H9 (cell line): Measurements from ENCODE around the gene HLA-DOA. TPM values are rescaled to one million over a fixed set of nuclear protein-coding genes. Genes with fewer than 3 reads are reported as not detected.

ENCODE experiments used
- DNase-seq: peaks from one replicate; pipeline ENCODE4 v3.0.0-alpha.2; 2017
- H2AFZ ChIP-seq: one replicate; pipeline ENCODE4 v1.6.1; 2013; ENCODE audit warnings: mild to moderate bottlenecking, low read length, control low read depth, moderate library complexity
- H2AK5ac ChIP-seq: 2 replicates; pipeline ENCODE4 v1.6.1; 2013; ENCODE audit warnings: low read length, control low read depth, mixed read lengths; ENCODE audit not compliant: insufficient read length
- H2BK120ac ChIP-seq: one replicate; pipeline ENCODE4 v1.6.1; 2013; ENCODE audit warnings: low read depth, mild to moderate bottlenecking, low read length, control low read depth, inconsistent platforms; ENCODE audit not compliant: poor library complexity, severe bottlenecking
- H2BK12ac ChIP-seq: 2 replicates; pipeline ENCODE4 v1.6.1; 2013; ENCODE audit warnings: low read length, control low read depth, mixed read lengths, low read depth; ENCODE audit not compliant: insufficient read length
- H2BK15ac ChIP-seq: 2 replicates; pipeline ENCODE4 v1.6.1; 2013; ENCODE audit warnings: low read depth, low read length, control low read depth
- H2BK20ac ChIP-seq: one replicate; pipeline ENCODE4 v1.6.1; 2013; ENCODE audit warnings: low read depth, mild to moderate bottlenecking, low read length, control low read depth, inconsistent platforms; ENCODE audit not compliant: poor library complexity, severe bottlenecking
- H2BK5ac ChIP-seq: 2 replicates; pipeline ENCODE4 v1.6.1; 2013; ENCODE audit warnings: low read length, control low read depth, mixed read lengths; ENCODE audit not compliant: insufficient read length
- H3K14ac ChIP-seq: 2 replicates; pipeline ENCODE4 v1.6.1; 2013; ENCODE audit warnings: low read length, control low read depth; ENCODE audit not compliant: insufficient read depth
- H3K18ac ChIP-seq: 2 replicates; pipeline ENCODE4 v1.6.1; 2013; ENCODE audit warnings: low read depth, mild to moderate bottlenecking, mixed read lengths, low read length, control low read depth; ENCODE audit not compliant: insufficient read length
- H3K23ac ChIP-seq: 2 replicates; pipeline ENCODE4 v1.6.1; 2013; ENCODE audit warnings: low read length, control low read depth, mixed read lengths, low read depth; ENCODE audit not compliant: insufficient read length
- H3K23me2 ChIP-seq: 2 replicates; pipeline ENCODE4 v1.6.1; 2013; ENCODE audit warnings: low read depth, mild to moderate bottlenecking, mixed read lengths, low read length, control low read depth; ENCODE audit not compliant: insufficient read length, poor library complexity, severe bottlenecking
- H3K27ac ChIP-seq: 2 replicates; pipeline ENCODE4 v1.5.1; 2013; ENCODE audit warnings: low read length, control low read depth, mixed read lengths, low read depth; ENCODE audit not compliant: insufficient read length
- H3K27me3 ChIP-seq: 2 replicates; pipeline ENCODE4 v1.6.1; 2013; ENCODE audit warnings: low read length, control low read depth, inconsistent platforms; ENCODE audit not compliant: insufficient read depth
- H3K4ac ChIP-seq: 2 replicates; pipeline ENCODE4 v1.6.1; 2013; ENCODE audit warnings: low read depth, mild to moderate bottlenecking, control low read depth, inconsistent platforms, low read length, moderate library complexity
- H3K4me1 ChIP-seq: 2 replicates; pipeline ENCODE4 v1.6.1; 2013; ENCODE audit warnings: low read length, control low read depth, inconsistent platforms; ENCODE audit not compliant: insufficient read depth
- H3K4me2 ChIP-seq: 2 replicates; pipeline ENCODE4 v1.6.1; 2013; ENCODE audit warnings: low read length, control low read depth, mixed read lengths; ENCODE audit not compliant: insufficient read length, insufficient read depth
- H3K56ac ChIP-seq: 2 replicates; pipeline ENCODE4 v1.6.1; 2013; ENCODE audit warnings: low read depth, mild to moderate bottlenecking, mixed read lengths, low read length, control low read depth; ENCODE audit not compliant: insufficient read length
- H3K79me1 ChIP-seq: 2 replicates; pipeline ENCODE4 v1.6.1; 2013; ENCODE audit warnings: low read depth, mild to moderate bottlenecking, moderate library complexity, low read length, control low read depth, inconsistent platforms; ENCODE audit not compliant: insufficient read depth, poor library complexity, severe bottlenecking
- H3K79me2 ChIP-seq: 2 replicates; pipeline ENCODE4 v1.6.1; 2013; ENCODE audit warnings: low read length, control low read depth, inconsistent platforms; ENCODE audit not compliant: insufficient read depth
- H3K9ac ChIP-seq: 2 replicates; pipeline ENCODE4 v1.6.1; 2013; ENCODE audit warnings: low read length, control low read depth, mixed read lengths; ENCODE audit not compliant: insufficient read length; ENCODE audit errors: extremely low read depth
- H3K9me3 ChIP-seq: one replicate; pipeline ENCODE4 v1.6.1; 2013; ENCODE audit warnings: low read depth, low read length, inconsistent platforms; ENCODE audit not compliant: control insufficient read depth
- H3T11ph ChIP-seq: one replicate; pipeline ENCODE4 v1.6.1; 2013; ENCODE audit warnings: mild to moderate bottlenecking, low read length, control low read depth, inconsistent platforms
- H4K20me1 ChIP-seq: one replicate; pipeline ENCODE4 v1.6.1; 2013; ENCODE audit not compliant: control insufficient read depth, insufficient read length, insufficient read depth
- H4K5ac ChIP-seq: 2 replicates; pipeline ENCODE4 v1.6.1; 2013; ENCODE audit warnings: low read depth, mild to moderate bottlenecking, mixed read lengths, low read length, control low read depth; ENCODE audit not compliant: insufficient read length
- H4K8ac ChIP-seq: replicated peaks from 2 replicates; pipeline ENCODE4 v1.6.1; 2013; ENCODE audit warnings: low read length, control low read depth, mixed read lengths, low read depth; ENCODE audit not compliant: insufficient read length
- H4K91ac ChIP-seq: 2 replicates; pipeline ENCODE4 v1.6.1; 2013; ENCODE audit warnings: low read depth, mild to moderate bottlenecking, moderate library complexity, mixed read lengths, low read length, control low read depth; ENCODE audit not compliant: insufficient read length
- H3K27ac Mint-ChIP-seq, 3 experiments: 2 replicates in 2 of 3; 3 replicates in 1 of 3; pipeline ENCODE4 v1.8.0; 2020 to 2021; ENCODE audit warnings: mixed read lengths in 3 of 3, mild to moderate bottlenecking in 1 of 3, moderate library complexity in 1 of 3
- H3K27me3 Mint-ChIP-seq: 2 replicates; pipeline ENCODE4 v1.8.0; 2021; ENCODE audit warnings: low read depth, mild to moderate bottlenecking, moderate library complexity, mixed read lengths
- H3K36me3 Mint-ChIP-seq, 3 experiments: 2 replicates in 2 of 3; 3 replicates in 1 of 3; pipeline ENCODE4 v1.8.0; 2020 to 2021; ENCODE audit warnings: low read depth in 3 of 3, mixed read lengths in 3 of 3; ENCODE audit not compliant: insufficient read depth in 1 of 3
- H3K4me1 Mint-ChIP-seq, 2 experiments: 2 replicates each; pipeline ENCODE4 v1.8.0; 2020; ENCODE audit warnings: mixed read lengths in 2 of 2
- H3K4me3 Mint-ChIP-seq, 2 experiments: 2 replicates in 1 of 2; 3 replicates in 1 of 2; pipeline ENCODE4 v1.8.0; 2020 to 2021; ENCODE audit warnings: mild to moderate bottlenecking in 2 of 2, mixed read lengths in 2 of 2, moderate library complexity in 1 of 2
- H3K9me3 Mint-ChIP-seq, 2 experiments: 2 replicates in 1 of 2; 3 replicates in 1 of 2; pipeline ENCODE4 v1.8.0; 2020; ENCODE audit warnings: mild to moderate bottlenecking in 2 of 2, mixed read lengths in 2 of 2, moderate library complexity in 1 of 2
- WGBS: extraction: QIAGEN DNeasy Blood & Tissue Kit; methylation state at CpG from one replicate; pipeline ENCODE4 v1.1.7; 2013; ENCODE audit warnings: missing lambda C conversion rate, low lambda C conversion rate, mixed read lengths; ENCODE audit not compliant: insufficient read length; ENCODE audit errors: extremely low coverage; 5-methylcytosine and 5-hydroxymethylcytosine counted together
- total RNA-seq: library from RNA; stranded (reverse); gene quantifications from 2 replicates; pipeline ENCODE4 v1.2.1, GENCODE V29; 2021
- TF ChIP-seq, protein P1 (sequence below): fragments of 200-600 bp; sonication (generic); conservative IDR thresholded peaks from 3 replicates; pipeline ENCODE4 v1.8.0; 2021; ENCODE audit warnings: antibody characterized with exemption, mild to moderate bottlenecking

The HLA-DOA gene
- total RNA-seq, 1 experiment from 2014 or later: 15.6 TPM

DNA sequence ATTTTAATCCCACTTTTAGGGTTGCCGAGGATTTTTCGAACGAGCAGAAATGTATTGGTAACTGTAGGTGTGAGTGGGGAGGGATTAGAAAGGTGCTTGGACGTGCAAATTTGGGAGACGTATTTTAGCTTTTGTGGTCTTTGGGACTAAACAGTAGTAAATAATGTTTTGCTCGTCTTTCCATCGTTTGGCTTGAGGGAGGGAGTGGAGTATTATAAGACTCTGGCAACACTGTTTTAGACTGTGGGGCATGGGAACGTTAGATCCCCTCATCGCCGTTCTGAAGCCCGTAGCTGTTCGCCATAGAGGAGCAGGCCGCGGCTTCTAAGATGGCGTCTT lies 38.2 kb downstream of the HLA-DOA start:
- DNase-seq: no peak
- H2BK120ac ChIP-seq: peak overlapping the region; percentile 78
- peak overlapping the region; percentile 64 for H3K23ac ChIP-seq
- peak overlapping the region; percentile 99 for H4K5ac ChIP-seq
- no peaks in the 10 kb centered on the region for H3K27me3 ChIP-seq
- Mint-ChIP-seq H3K4me3 (peak overlapping the region; percentile 96), H3K9me3 (peaks cover 7 to 11% of the 10 kb centered on the region in 2 experiments), H3K27ac (peak overlapping the region; percentile 100), H3K36me3 (peaks cover 57 to 63% (median 58%) of the 10 kb centered on the region in 3 experiments), H3K27me3 (peaks cover 4% of the 10 kb centered on the region; the same call in 1 of the 2 replicates), H3K4me1 (peaks cover 29 to 33% of the 10 kb centered on the region in 2 experiments)
- TF ChIP-seq, protein P1, sequence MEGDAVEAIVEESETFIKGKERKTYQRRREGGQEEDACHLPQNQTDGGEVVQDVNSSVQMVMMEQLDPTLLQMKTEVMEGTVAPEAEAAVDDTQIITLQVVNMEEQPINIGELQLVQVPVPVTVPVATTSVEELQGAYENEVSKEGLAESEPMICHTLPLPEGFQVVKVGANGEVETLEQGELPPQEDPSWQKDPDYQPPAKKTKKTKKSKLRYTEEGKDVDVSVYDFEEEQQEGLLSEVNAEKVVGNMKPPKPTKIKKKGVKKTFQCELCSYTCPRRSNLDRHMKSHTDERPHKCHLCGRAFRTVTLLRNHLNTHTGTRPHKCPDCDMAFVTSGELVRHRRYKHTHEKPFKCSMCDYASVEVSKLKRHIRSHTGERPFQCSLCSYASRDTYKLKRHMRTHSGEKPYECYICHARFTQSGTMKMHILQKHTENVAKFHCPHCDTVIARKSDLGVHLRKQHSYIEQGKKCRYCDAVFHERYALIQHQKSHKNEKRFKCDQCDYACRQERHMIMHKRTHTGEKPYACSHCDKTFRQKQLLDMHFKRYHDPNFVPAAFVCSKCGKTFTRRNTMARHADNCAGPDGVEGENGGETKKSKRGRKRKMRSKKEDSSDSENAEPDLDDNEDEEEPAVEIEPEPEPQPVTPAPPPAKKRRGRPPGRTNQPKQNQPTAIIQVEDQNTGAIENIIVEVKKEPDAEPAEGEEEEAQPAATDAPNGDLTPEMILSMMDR: no peak
- peak overlapping the region; percentile 98 for H3K56ac ChIP-seq
- H2AFZ ChIP-seq: no peak overlapping the region
- no peaks in the 10 kb centered on the region for H3K9me3 ChIP-seq
- H3K14ac ChIP-seq: peak overlapping the region; percentile 91; the same call in 1 of the 2 replicates
- peak overlapping the region; percentile 86 for H3T11ph ChIP-seq
- H4K8ac ChIP-seq: peak overlapping the region; percentile 79
- no peak overlapping the region for H2BK20ac ChIP-seq
- H3K79me2 ChIP-seq: peaks cover 36% of the 10 kb centered on the region
- H3K9ac ChIP-seq: peak overlapping the region; percentile 100
- H2BK5ac ChIP-seq: peak overlapping the region; percentile 85
- peak overlapping the region; percentile 83 for H3K18ac ChIP-seq
- H2BK15ac ChIP-seq: no peak overlapping the region
- peaks cover 1% of the 10 kb centered on the region for H3K79me1 ChIP-seq
- peak overlapping the region; percentile 77 for H4K91ac ChIP-seq
- H3K23me2 ChIP-seq: peaks cover 23% of the 10 kb centered on the region
- peak overlapping the region; percentile 44 for H2AK5ac ChIP-seq
- H2BK12ac ChIP-seq: peak overlapping the region; percentile 16
- H3K4me1 ChIP-seq: no peaks in the 10 kb centered on the region
- H3K27ac ChIP-seq: peak overlapping the region; percentile 100
- peak overlapping the region; percentile 87 for H3K4me2 ChIP-seq
- H4K20me1 ChIP-seq: no peaks in the 10 kb centered on the region
- H3K4ac ChIP-seq: peak overlapping the region; percentile 72; the same call in 1 of the 2 replicates
- no CpG with 5 or more reads among the region's 15 CpGs for WGBS
